ENCODE measurements around the gene ACTN2.

The ACTN2 gene

GRCh38 chr1:236785477-236785876 is 99.2 kb downstream of the ACTN2 start:
- no peak for DNase-seq

GRCh38 chr1:236786453-236786852 is 100.2 kb downstream of the ACTN2 start:
- DNase-seq: no peak

GRCh38 chr1:236794585-236795034 is 108.3 kb downstream of the ACTN2 start:
- DNase-seq: no peak

GRCh38 chr1:236795035-236795756 is 108.9 kb downstream of the ACTN2 start, which contains the start of gene MTR:
MTR (plus strand) TSS chr1:236795292; CDS start chr1:236795704, 412 bp downstream.
- DNase-seq: peak; percentile 98

- DNase-seq: peak; percentile 81
These were observed 109.7 kb downstream of the ACTN2 start for GRCh38 chr1:236795757-236796667.

GRCh38 chr1:236799001-236799400 is 112.7 kb downstream of the ACTN2 start:
- no peak for DNase-seq

- no peak for DNase-seq
These were observed 113.8 kb downstream of the ACTN2 start for GRCh38 chr1:236800002-236800620.

GRCh38 chr1:236800623-236801022 is 114.3 kb downstream of the ACTN2 start:
- DNase-seq: no peak

- no peak for DNase-seq
These were observed 116.0 kb downstream of the ACTN2 start for GRCh38 chr1:236802264-236802663.

- DNase-seq: no peak
These were observed 120.3 kb downstream of the ACTN2 start for GRCh38 chr1:236806634-236807033.

GRCh38 chr1:236808005-236808404 is 121.7 kb downstream of the ACTN2 start:
- no peak for DNase-seq

- no peak for DNase-seq
These were observed 122.3 kb downstream of the ACTN2 start for GRCh38 chr1:236808564-236809130.

GRCh38 chr1:236809148-236809547 is 122.8 kb downstream of the ACTN2 start:
- DNase-seq: no peak

- DNase-seq: no peak
These were observed 123.7 kb downstream of the ACTN2 start for GRCh38 chr1:236810018-236810417.

GRCh38 chr1:236812334-236813030 is 126.2 kb downstream of the ACTN2 start:
- no peak for DNase-seq
